ENCODE results near the gene C5orf46. TPM values are rescaled to one million over a fixed set of nuclear protein-coding genes. Genes with fewer than 3 reads are reported as not detected.
A peak's percentile ranks its signal among the peaks of the same experiment; 100 is the strongest.

Gene C5orf46
- total RNA-seq (2012; rRNA removed): not detected in 2 replicates
- 0.98 and 1.3 TPM in 2 replicates for polyA plus RNA-seq (2012; rRNA removed)
- polyA plus RNA-seq (2012; cell fraction: cytosol; rRNA removed): 0.40 TPM in 1 of 2 replicates, not detected in the other
- 0.56 TPM in 1 of 2 replicates, not detected in the other for polyA plus RNA-seq (2012; cell fraction: nucleus; rRNA removed; ENCODE audit: low replicate concordance)
- not detected for Bru-seq, nascent RNA
- BruChase-seq, experiment 1, labeled RNA remaining after a 6-hour chase: not detected
- not detected for BruChase-seq, experiment 2, labeled RNA remaining after a 2-hour chase
- long read RNA-seq: 0 reads

- POLR2A ChIA-PET (ENCODE audit: unreplicated experiment): no interaction called here
- H2AFZ ChIP-seq (replicated peaks; ENCODE audit: low read length, poor library complexity): no peak within 1 kb of the TSS
- peak within 1 kb of the TSS; percentile 78; the same call in 1 of the 2 replicates for H2AK5ac ChIP-seq (ENCODE audit: low read depth, low read length)
- H2BK15ac ChIP-seq (ENCODE audit: low read depth, low read length): 0 out of 3 replicates have a peak within 1 kb of the TSS, but pooled peaks have one; percentile 16
- no peak within 1 kb of the TSS for H2BK5ac ChIP-seq (ENCODE audit: low read depth, low read length, poor library complexity, severe bottlenecking)
- H3K36me3 ChIP-seq (ENCODE audit: control insufficient read depth, insufficient read depth, low read length): no peaks in the 10 kb centered on the region
- no peaks in the 10 kb centered on the region for H3K9me3 ChIP-seq (ENCODE audit: control insufficient read depth, insufficient read depth, low read length)
- no peak for ATAC-seq (ENCODE audit: low read depth)
- H2AK9ac ChIP-seq (replicated peaks; ENCODE audit: low read depth, low read length, poor library complexity): no peak within 1 kb of the TSS
- dilution Hi-C loops (cut with HindIII; ENCODE audit: low sequenced_read_pairs, unreplicated experiment) (no loop called here), in situ Hi-C loops (cut with MboI; ENCODE audit: low sequenced_read_pairs) (no loop called here), intact Hi-C loops (cut with micrococcal nuclease) (no loop called here)
- H3K27me3 ChIP-seq (ENCODE audit: control insufficient read depth, insufficient read depth, low read length): no peaks in the 10 kb centered on the region
- DNase-seq: peak; percentile 57
- 0 out of 2 replicates have a peak within 1 kb of the TSS, but pooled peaks have one; percentile 29 for H2BK20ac ChIP-seq (ENCODE audit: low read depth, low read length)
- no peak within 1 kb of the TSS for H3K27ac ChIP-seq (ENCODE audit: insufficient read depth, low read length)
- peak within 1 kb of the TSS; percentile 35; the same call in 1 of the 2 replicates for H2BK120ac ChIP-seq (ENCODE audit: low read depth, low read length)
- H3K23ac ChIP-seq (ENCODE audit: low read depth, low read length): no peak within 1 kb of the TSS
- H3K14ac ChIP-seq (replicated peaks; ENCODE audit: low read depth, low read length): no peak within 1 kb of the TSS; the same call in 1 of the 2 replicates
- H3K56ac ChIP-seq (ENCODE audit: extremely low read depth, insufficient read depth, low read length): no peak within 1 kb of the TSS
- BruUV-seq (replicated peaks): no TSS peak
- no peaks in the 10 kb centered on the region for H4K20me1 ChIP-seq (ENCODE audit: insufficient read depth, low read length)
- H3K4me1 ChIP-seq (ENCODE audit: control insufficient read depth, insufficient read depth, low read length): peaks cover 3% of the 10 kb centered on the region
- no CpG with 5 or more reads among the region's 8 CpGs for WGBS, 2 experiments (ENCODE audit: extremely low coverage in 2 of 2, insufficient read length in 1 of 2)
- TF ChIP-seq POLR2A (IDR thresholded peaks at IDR 0.05; ENCODE audit: low read depth, low read length) (no peak), MAZ (IDR thresholded peaks at IDR 0.05; ENCODE audit: borderline replicate concordance, low read depth, low read length) (no peak), RAD21 (IDR thresholded peaks at IDR 0.05; ENCODE audit: low read length) (no peak), CHD1 (IDR thresholded peaks at IDR 0.05; ENCODE audit: low read depth, low read length) (no peak), RCOR1 (IDR thresholded peaks at IDR 0.05; ENCODE audit: insufficient replicate concordance, low read length) (no peak), NFE2L2 (IDR thresholded peaks at IDR 0.05; ENCODE audit: low read depth, low read length) (no peak), CEBPB (IDR thresholded peaks at IDR 0.05; ENCODE audit: low read depth, low read length) (peak; percentile 90), ELK1 (IDR thresholded peaks at IDR 0.05; ENCODE audit: borderline replicate concordance, low read depth, low read length) (no peak)
- no peaks in the 10 kb centered on the region for H3K79me1 ChIP-seq (ENCODE audit: low read depth in 1 of 2, low read length in 2 of 2)
- H3K18ac ChIP-seq (ENCODE audit: low read depth, low read length): peak within 1 kb of the TSS; percentile 70; the same call in 1 of the 2 replicates
- no peak within 1 kb of the TSS for H4K5ac ChIP-seq (ENCODE audit: low read depth, low read length)
- peak within 1 kb of the TSS; percentile 33; the same call in 1 of the 2 replicates for H3K4me2 ChIP-seq (ENCODE audit: low read depth, low read length)
- CTCF ChIA-PET: no interaction called here
- peak within 1 kb of the TSS; percentile 47 for H4K91ac ChIP-seq (ENCODE audit: insufficient read depth, low read depth, low read length)
- H3K4ac ChIP-seq (ENCODE audit: low read depth, low read length): 0 out of 2 replicates have a peak within 1 kb of the TSS, but pooled peaks have one; percentile 30
- H3K9me1 ChIP-seq (ENCODE audit: insufficient read depth, low read length): peaks cover 3% of the 10 kb centered on the region; the same call in 1 of the 2 replicates
- no peak within 1 kb of the TSS for H3K4me3 ChIP-seq (ENCODE audit: insufficient read depth, low read depth, low read length)
- no peak within 1 kb of the TSS; the same call in 1 of the 2 replicates for H3K9ac ChIP-seq (ENCODE audit: low read depth, low read length)
- no peak within 1 kb of the TSS; a peak in 1 of 4 replicates for H4K8ac ChIP-seq (ENCODE audit: low read depth in 2 of 2, low read length in 2 of 2)
Observed at GRCh38 chr5:147906326-147907095, at the start of gene C5orf46. TSS of gene C5orf46 (minus strand) at chr5:147906538. CDS start at chr5:147906501, 37 bp downstream.

All from IMR-90 (cell line).